Measurements from ENCODE around the gene CREB5.

Gene CREB5

DNA sequence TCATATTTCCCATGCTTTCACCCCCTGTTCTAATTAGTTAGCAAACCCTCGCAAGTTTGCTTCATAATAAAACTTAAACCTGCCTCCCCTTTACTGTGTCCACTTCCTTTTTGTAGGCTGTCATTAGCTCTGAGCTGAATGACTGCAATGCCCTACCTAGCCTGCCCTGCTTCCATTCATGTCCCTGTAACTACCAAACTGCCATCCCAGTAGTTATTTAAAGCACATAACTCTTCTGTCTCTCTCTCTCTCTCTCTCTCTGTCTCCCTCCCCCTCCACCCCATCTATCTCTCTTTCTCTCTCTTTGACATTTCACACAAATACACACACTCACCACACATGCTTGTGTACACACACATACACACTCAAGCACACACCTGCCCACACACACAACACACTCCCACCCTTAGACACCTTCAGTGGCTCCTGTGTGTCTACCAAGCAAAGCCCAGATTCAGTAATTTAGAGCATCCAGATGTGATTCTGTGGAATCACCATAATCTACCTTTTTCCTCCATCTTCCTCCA, 430.5 kb downstream of the CREB5 start:
- DNase-seq (ENCODE audit: extremely low read depth, low read depth), result no peak
- TF ChIP-seq CTCF (IDR thresholded peaks at IDR 0.05; ENCODE audit: low read depth, low read length), result no peak

GRCh38 chr7:28845106-28845505, 432.8 kb downstream of the CREB5 start:
- TF ChIP-seq CTCF (IDR thresholded peaks at IDR 0.05; ENCODE audit: low read depth, low read length), result no peak

GRCh38 chr7:28847176-28847575, 434.9 kb downstream of the CREB5 start:
- DNase-seq (ENCODE audit: extremely low read depth, low read depth), result no peak
- TF ChIP-seq CTCF (IDR thresholded peaks at IDR 0.05; ENCODE audit: low read depth, low read length), result no peak

More at GRCh38 chr7:28845106-28845505, 432.8 kb downstream of the CREB5 start:
- no peak for DNase-seq (ENCODE audit: extremely low read depth, low read depth)

GRCh38 chr7:28847681-28848080, 435.4 kb downstream of the CREB5 start:
- TF ChIP-seq CTCF (IDR thresholded peaks at IDR 0.05; ENCODE audit: low read depth, low read length), result no peak
- no peak for DNase-seq (ENCODE audit: extremely low read depth, low read depth)

- TF ChIP-seq CTCF (IDR thresholded peaks at IDR 0.05; ENCODE audit: low read depth, low read length), result no peak
These were observed 436.6 kb downstream of the CREB5 start for GRCh38 chr7:28848906-28849305.

DNA sequence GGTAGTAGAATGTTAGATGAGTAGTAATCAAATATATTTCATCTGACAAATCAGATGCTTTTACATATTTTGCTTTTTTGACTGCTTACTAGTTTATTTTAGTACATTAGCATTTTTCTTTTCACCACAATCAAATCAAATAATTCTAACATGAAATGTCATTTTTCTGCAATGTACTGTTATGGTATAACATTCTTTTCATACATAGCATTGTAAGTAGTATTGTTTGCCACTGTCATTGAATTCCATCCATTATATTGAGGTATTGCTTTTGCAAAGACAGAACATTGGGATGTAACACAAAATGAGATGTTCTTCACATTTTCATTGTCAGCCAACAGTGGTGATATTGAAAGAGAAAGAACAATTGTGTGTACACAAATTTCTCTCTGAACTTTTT, 438.4 kb downstream of the CREB5 start:
- DNase-seq (ENCODE audit: extremely low read depth, low read depth), result no peak
- TF ChIP-seq CTCF (IDR thresholded peaks at IDR 0.05; ENCODE audit: low read depth, low read length), result no peak

More at GRCh38 chr7:28848906-28849305, 436.6 kb downstream of the CREB5 start:
- no peak for DNase-seq (ENCODE audit: extremely low read depth, low read depth)

DNA sequence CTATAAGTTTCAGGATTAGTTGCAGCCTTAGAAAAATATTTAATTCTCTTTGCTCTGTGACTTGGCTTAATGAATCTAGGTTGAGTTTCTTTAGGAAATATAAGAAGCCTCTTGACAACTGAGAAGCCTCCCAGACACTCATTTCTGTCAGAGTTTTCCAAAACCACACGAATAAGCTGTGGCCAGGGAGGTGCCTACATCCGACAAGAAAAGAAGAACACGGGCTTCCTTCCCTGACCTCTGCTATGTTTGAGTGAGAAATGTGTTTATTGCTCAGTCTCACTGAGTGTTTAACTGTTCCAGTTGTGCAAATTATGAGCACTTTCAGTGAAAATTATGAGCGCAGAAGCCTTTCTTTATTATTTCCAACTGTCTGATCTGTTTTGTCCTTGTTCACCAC, 440.8 kb downstream of the CREB5 start:
- no peak for TF ChIP-seq CTCF (IDR thresholded peaks at IDR 0.05; ENCODE audit: low read depth, low read length)

More for the DNA sequence above, 440.8 kb downstream of the CREB5 start:
- DNase-seq (ENCODE audit: extremely low read depth, low read depth), result no peak

All from AG09319 (cell line).